ENCODE measurements around the gene CYP26C1.

The CYP26C1 gene

DNA sequence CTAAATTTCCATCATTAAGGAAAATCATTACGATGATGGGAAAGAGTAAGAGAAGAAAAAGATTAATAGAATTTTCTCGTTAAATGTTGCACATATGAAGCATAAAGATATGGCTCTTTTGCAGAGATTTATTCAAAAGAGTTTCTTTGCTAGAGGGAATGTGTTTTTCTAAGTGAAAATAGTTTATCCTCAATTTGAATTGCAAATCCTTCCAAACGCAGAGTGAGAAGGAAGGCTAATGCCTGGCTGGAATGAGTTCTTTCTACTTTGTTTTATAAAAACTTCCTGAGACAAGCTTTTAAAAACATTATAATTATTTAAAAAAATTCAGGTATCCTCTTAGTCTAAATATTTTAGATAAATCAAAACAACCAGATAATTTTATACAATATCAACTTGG is 27.2 kb downstream of the CYP26C1 start:
- TF ChIP-seq, protein P1, sequence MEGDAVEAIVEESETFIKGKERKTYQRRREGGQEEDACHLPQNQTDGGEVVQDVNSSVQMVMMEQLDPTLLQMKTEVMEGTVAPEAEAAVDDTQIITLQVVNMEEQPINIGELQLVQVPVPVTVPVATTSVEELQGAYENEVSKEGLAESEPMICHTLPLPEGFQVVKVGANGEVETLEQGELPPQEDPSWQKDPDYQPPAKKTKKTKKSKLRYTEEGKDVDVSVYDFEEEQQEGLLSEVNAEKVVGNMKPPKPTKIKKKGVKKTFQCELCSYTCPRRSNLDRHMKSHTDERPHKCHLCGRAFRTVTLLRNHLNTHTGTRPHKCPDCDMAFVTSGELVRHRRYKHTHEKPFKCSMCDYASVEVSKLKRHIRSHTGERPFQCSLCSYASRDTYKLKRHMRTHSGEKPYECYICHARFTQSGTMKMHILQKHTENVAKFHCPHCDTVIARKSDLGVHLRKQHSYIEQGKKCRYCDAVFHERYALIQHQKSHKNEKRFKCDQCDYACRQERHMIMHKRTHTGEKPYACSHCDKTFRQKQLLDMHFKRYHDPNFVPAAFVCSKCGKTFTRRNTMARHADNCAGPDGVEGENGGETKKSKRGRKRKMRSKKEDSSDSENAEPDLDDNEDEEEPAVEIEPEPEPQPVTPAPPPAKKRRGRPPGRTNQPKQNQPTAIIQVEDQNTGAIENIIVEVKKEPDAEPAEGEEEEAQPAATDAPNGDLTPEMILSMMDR (IDR thresholded peaks at IDR 0.05; ENCODE audit: insufficient read depth, low read depth, low read length, missing control alignments) = no peak
- no peak overlapping the region for H3K4me3 ChIP-seq (ENCODE audit: low read depth, low read length)
- no peak for DNase-seq (ENCODE audit: low read depth)

DNA sequence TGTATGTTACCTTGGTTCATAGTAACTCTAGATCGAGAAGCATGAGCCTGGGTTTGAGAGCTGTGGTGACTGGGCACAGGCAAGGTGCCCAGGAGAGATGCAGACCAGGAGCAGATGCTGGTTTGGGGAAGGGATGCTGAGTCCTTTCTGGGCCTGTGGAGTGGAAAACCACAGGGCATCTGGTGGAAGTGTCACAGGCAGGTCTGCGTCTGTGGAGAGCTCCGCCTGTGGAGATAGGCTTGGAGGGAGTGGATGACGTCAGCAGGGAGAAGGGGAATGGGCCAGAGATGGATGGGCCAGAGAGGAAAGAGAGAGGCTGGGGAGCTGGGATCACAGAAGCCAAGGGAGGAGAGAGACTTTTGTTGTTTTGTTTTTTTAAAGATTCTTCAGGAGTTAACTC is 27.9 kb downstream of the CYP26C1 start:
- H3K4me3 ChIP-seq (ENCODE audit: low read depth, low read length) = no peak overlapping the region
- DNase-seq (ENCODE audit: low read depth) = no peak
- TF ChIP-seq, protein P1 (IDR thresholded peaks at IDR 0.05; ENCODE audit: insufficient read depth, low read depth, low read length, missing control alignments) = no peak

DNA sequence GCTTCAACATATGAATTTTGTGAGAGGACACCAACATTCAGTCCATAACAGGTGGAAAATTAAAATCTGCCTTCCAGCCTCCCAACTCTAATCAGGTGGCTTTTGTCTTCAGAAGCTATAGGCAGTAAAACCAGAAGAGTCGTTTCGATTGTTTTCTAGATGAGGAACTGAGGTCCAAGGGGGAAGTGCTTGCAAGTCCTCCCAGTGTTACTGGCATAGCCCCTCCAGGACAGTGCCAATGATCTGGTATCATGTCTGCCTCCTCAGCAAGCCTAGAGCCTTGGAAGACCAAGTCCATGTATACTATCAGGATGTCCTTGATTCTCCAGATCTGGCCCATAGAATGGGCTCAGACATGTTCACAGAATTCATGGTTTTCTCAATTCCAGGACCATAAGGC is 30.0 kb downstream of the CYP26C1 start:
- TF ChIP-seq, protein P1 (IDR thresholded peaks at IDR 0.05; ENCODE audit: insufficient read depth, low read depth, low read length, missing control alignments) = no peak
- no peak overlapping the region for H3K4me3 ChIP-seq (ENCODE audit: low read depth, low read length)
- DNase-seq (ENCODE audit: low read depth) = no peak

DNA sequence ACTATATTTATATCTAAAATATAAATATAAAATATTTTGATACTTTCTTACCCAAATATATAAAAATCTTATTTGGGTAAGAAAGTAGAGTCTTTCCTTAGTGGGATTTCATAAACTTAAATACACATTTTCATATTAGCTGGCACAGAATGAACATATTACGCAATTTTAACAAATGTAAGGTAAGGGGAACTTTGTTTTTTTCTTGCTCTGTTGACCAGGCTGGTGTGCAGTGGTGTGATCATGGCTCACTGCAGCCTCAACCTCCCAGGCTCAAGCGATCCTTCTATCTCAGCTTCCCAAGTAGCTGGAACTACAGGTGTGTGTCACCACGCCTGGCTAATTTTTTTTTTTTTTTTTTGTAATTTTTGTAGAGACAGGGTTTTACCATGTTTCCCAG is 31.4 kb downstream of the CYP26C1 start:
- TF ChIP-seq, protein P1 (IDR thresholded peaks at IDR 0.05; ENCODE audit: insufficient read depth, low read depth, low read length, missing control alignments) = no peak
- no peak overlapping the region for H3K4me3 ChIP-seq (ENCODE audit: low read depth, low read length)
- DNase-seq (ENCODE audit: low read depth) = no peak

DNA sequence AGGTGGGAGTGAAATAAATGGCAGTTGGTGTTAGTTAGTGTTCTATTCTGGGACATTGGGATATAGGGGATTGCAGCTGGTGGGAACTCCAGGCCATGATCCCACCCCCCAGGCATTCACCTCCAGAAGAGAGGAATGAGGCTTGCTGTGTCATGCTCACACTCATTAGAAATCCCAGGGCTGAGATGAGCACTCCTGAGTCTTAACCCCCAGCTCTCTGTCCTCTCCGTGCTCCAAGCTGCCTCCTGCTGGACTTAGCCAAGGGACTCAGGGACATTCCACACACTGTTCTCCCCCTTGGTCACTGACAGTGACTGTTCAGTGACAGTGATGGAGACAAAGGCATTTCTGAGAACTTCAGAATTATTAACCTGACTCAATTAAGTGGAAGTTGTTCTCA is 34.6 kb downstream of the CYP26C1 start:
- no peak for DNase-seq (ENCODE audit: low read depth)
- TF ChIP-seq, protein P1 (IDR thresholded peaks at IDR 0.05; ENCODE audit: insufficient read depth, low read depth, low read length, missing control alignments) = no peak

DNA sequence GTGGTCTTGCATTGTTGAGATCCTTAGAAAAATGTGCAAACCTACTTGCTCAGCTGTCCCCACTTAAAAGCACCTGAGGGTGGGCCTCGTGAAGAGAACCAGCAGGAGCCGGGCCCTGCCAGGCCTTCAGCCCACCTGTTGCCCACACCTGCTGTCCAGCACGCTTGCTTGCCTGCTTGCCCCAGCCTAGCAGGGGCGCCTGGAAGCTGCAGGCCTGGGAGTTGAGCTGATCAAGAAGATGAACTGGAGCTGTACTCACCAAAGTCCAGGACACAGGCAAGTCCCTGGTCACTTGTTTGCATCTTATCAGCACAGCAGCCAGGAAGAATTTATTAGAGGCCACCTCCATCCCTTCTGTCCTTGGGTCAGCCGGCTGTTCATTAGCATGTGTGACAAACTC is 36.3 kb downstream of the CYP26C1 start:
- no peak for DNase-seq (ENCODE audit: low read depth)
- H3K4me3 ChIP-seq (ENCODE audit: low read depth, low read length) = no peak overlapping the region
- TF ChIP-seq, protein P1 (IDR thresholded peaks at IDR 0.05; ENCODE audit: insufficient read depth, low read depth, low read length, missing control alignments) = no peak

More for the DNA sequence above, 34.6 kb downstream of the CYP26C1 start:
- H3K4me3 ChIP-seq (ENCODE audit: low read depth, low read length) = no peak overlapping the region

DNA sequence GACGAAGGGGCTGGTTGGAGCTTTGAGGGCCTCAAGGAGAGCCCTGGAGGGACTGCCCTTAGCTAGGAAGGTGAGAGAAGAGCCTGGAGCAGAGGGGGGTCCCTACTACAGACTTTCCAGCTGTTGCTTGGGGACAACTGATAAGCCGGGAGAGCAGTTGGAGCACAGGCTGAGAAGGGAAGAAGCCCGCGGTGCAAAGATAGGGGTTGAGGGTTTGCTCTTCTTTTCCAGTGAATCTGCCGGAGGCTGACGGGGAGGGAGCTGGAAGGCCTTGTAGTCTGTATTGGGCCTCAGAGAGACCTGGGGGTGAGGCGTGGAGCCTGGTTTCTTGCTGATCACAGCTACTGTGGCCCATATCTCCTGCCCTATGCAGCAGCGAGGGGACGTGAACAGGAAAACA is 36.8 kb downstream of the CYP26C1 start:
- no peak for DNase-seq (ENCODE audit: low read depth)
- no peak overlapping the region for H3K4me3 ChIP-seq (ENCODE audit: low read depth, low read length)
- TF ChIP-seq, protein P1 (IDR thresholded peaks at IDR 0.05; ENCODE audit: insufficient read depth, low read depth, low read length, missing control alignments) = no peak

Measured in GM12865 (cell line).